Measurements from ENCODE around the gene PPM1B. TPM values are rescaled to one million over a fixed set of nuclear protein-coding genes. Genes with fewer than 3 reads are reported as not detected.

Gene PPM1B
- total RNA-seq, 2 donors from 2014 or later = 27.0 to 44.5 TPM

GRCh38 chr2:44267796-44268648, 99.3 kb downstream of the PPM1B start:
- no peaks in the 10 kb centered on the region for H3K9me3 ChIP-seq
- TF ChIP-seq CTCF (IDR thresholded peaks at IDR 0.05) = no peak
- no peak for TF ChIP-seq POLR2A (IDR thresholded peaks at IDR 0.05)
- H3K4me3 ChIP-seq = no peak overlapping the region
- WGBS, 2 donors = 58 to 60% methylated on average over 7 of the region's 7 CpGs
- H3K27me3 ChIP-seq = no peaks in the 10 kb centered on the region
- peaks cover 17% of the 10 kb centered on the region for H3K4me1 ChIP-seq
- H3K27ac ChIP-seq = peak overlapping the region; percentile 9 to 75 (median 65)
- peak; percentile 69 for ATAC-seq
- no peaks in the 10 kb centered on the region for H3K36me3 ChIP-seq (replicated peaks in 1 of 2; ENCODE audit: insufficient read depth in 1 of 2, low read depth in 2 of 2)
- DNase-seq = no peak
- intact Hi-C loops (cut with DNase I) = no loop called here

- ATAC-seq = no peak
- intact Hi-C loops (cut with DNase I) = no loop called here
- peaks cover 17% of the 10 kb centered on the region for H3K4me1 ChIP-seq
- WGBS, 2 donors = 40 to 48% methylated on average over 1 of the region's 1 CpG
- H3K4me3 ChIP-seq = no peak overlapping the region
- H3K27ac ChIP-seq = peak overlapping the region in 1 of 4 donors; percentile 44
- DNase-seq = no peak
- H3K27me3 ChIP-seq = no peaks in the 10 kb centered on the region
- TF ChIP-seq CTCF (IDR thresholded peaks at IDR 0.05) (no peak), POLR2A (IDR thresholded peaks at IDR 0.05) (no peak)
- H3K9me3 ChIP-seq = no peaks in the 10 kb centered on the region
- no peaks in the 10 kb centered on the region for H3K36me3 ChIP-seq (replicated peaks in 1 of 2; ENCODE audit: insufficient read depth in 1 of 2, low read depth in 2 of 2)
These were observed 101.2 kb downstream of the PPM1B start for GRCh38 chr2:44269831-44270230.

GRCh38 chr2:44271296-44271695, 102.6 kb downstream of the PPM1B start:
- Histone ChIP-seq H3K4me3 (no peak overlapping the region), H3K27me3 (no peaks in the 10 kb centered on the region), H3K9me3 (no peaks in the 10 kb centered on the region), H3K4me1 (peaks cover 8% of the 10 kb centered on the region), H3K36me3 (replicated peaks in 1 of 2; ENCODE audit: insufficient read depth in 1 of 2, low read depth in 2 of 2) (no peaks in the 10 kb centered on the region), H3K27ac (no peak overlapping the region)
- DNase-seq = no peak
- intact Hi-C loops (cut with DNase I) = no loop called here
- 94 to 95% methylated on average over 7 of the region's 7 CpGs for WGBS, 2 donors
- ATAC-seq = no peak
- TF ChIP-seq POLR2A (IDR thresholded peaks at IDR 0.05) = no peak
- no peak for TF ChIP-seq CTCF (IDR thresholded peaks at IDR 0.05)

GRCh38 chr2:44273076-44273475, 104.4 kb downstream of the PPM1B start:
- Histone ChIP-seq H3K4me1 (peaks cover 8% of the 10 kb centered on the region), H3K4me3 (no peak overlapping the region), H3K27ac (peak overlapping the region in 1 of 4 donors; percentile 28), H3K9me3 (no peaks in the 10 kb centered on the region), H3K36me3 (replicated peaks in 1 of 2; ENCODE audit: insufficient read depth in 1 of 2, low read depth in 2 of 2) (no peaks in the 10 kb centered on the region), H3K27me3 (no peaks in the 10 kb centered on the region)
- no peak for ATAC-seq
- 67 to 68% methylated on average over 3 of the region's 3 CpGs for WGBS, 2 donors
- intact Hi-C loops (cut with DNase I) = no loop called here
- TF ChIP-seq POLR2A (IDR thresholded peaks at IDR 0.05) (no peak), CTCF (IDR thresholded peaks at IDR 0.05) (no peak)
- no peak for DNase-seq

GRCh38 chr2:44273596-44273995, 104.9 kb downstream of the PPM1B start:
- DNase-seq (no peak), ATAC-seq (no peak)
- no peaks in the 10 kb centered on the region for H3K36me3 ChIP-seq (replicated peaks in 1 of 2; ENCODE audit: insufficient read depth in 1 of 2, low read depth in 2 of 2)
- H3K27me3 ChIP-seq = no peaks in the 10 kb centered on the region
- TF ChIP-seq CTCF (IDR thresholded peaks at IDR 0.05) = no peak
- no peak for TF ChIP-seq POLR2A (IDR thresholded peaks at IDR 0.05)
- WGBS, 2 donors = 77 to 79% methylated on average over 2 of the region's 2 CpGs
- no peak overlapping the region for H3K4me3 ChIP-seq
- intact Hi-C loops (cut with DNase I) = no loop called here
- peak overlapping the region in 1 of 4 donors; percentile 28 for H3K27ac ChIP-seq
- no peaks in the 10 kb centered on the region for H3K9me3 ChIP-seq
- H3K4me1 ChIP-seq = peaks cover 8% of the 10 kb centered on the region

Measured in body of pancreas (tissue), 4 donors.